T1000 (cell line): Measurements from ENCODE around the gene TMEM14B.
"Not testable (repeated sequence)": the region's sequence is repeated elsewhere in the genome, so short reads cannot be mapped to it uniquely, and the experiment has no call there.

ENCODE experiments used
- DNase-seq: peaks from one replicate; lab custom pipeline; 2025; ENCODE audit warnings: mixed read lengths; lab: John Stamatoyannopoulos, UW

The TMEM14B gene

DNA sequence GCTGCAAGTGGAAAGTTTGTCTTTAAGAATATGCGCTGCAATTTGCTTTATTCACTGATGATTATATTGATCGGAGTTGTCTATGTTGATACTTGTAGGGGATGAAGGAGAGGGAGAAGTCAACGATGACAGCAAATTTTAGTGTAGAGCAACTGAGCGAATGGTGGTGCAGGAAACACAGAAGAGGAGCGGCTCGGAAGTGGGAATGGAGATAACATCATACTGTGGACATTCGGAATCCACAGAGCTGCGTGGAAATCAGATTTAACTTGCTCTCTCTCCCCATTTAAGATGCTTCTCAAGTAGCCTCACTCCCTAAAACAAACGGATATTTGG is 722 bp upstream of the TMEM14B start:
- DNase-seq, result no peak

DNA sequence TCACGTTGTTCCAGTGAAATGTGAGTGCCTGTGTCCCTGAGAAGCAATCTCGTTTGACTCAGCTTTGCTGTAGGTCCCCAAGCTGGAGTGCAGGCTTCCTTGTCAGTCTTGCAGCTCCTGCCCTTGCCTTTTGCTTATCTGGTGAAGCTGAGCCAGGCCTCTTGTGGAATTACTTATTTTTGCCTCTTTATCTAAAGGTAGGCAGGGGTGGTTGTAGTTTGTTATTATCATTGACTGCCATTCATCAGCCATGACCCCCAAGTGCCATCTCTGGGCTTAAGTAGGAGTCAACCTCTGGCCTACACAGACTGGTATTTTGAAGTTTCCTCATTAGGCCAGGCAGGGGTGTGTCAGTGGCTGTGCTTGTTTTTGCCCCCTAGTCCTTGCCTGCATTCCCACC is 2.1 kb downstream of the TMEM14B start:
- no peak for DNase-seq

DNA sequence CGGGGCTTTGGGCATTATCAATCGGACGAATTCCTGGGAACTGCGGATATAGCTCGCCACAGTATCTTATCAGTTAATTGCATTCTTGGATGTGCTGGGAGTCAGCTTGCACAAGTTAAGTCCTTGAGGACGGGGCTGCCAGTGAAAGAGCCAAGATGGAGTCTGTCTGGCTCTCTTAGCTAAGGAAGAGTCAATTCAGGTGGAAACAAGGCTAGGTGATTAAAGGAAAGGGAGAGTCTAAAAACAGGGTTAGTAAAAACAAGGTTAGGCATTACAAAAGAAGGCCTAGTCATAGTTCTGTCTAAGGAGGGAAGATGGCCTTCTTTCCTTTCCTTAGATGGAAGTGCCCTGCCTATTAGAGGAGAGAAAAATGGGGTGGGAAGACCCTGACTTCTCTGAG is 3.0 kb downstream of the TMEM14B start:
- not testable (repeated sequence) for DNase-seq

DNA sequence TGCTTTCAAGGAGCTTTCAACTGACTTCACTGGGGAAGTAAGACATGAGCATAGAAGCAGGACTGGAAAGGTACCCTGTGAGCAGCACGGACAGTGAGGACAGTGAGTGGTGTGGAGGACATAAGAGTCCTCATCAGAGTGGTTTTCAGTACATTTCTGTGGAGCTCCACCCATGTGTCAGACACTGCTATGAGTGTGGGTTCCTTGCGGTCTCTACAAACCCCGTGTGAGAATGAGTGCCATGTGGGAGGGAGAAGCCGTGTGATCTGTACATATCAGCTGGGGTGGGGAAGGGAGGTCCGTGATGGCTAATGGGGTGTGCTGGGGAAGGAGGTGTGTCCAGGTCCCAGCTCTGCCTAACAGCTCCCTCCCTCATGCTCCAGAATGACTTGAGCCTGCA is 4.2 kb downstream of the TMEM14B start:
- not testable (repeated sequence) for DNase-seq

DNA sequence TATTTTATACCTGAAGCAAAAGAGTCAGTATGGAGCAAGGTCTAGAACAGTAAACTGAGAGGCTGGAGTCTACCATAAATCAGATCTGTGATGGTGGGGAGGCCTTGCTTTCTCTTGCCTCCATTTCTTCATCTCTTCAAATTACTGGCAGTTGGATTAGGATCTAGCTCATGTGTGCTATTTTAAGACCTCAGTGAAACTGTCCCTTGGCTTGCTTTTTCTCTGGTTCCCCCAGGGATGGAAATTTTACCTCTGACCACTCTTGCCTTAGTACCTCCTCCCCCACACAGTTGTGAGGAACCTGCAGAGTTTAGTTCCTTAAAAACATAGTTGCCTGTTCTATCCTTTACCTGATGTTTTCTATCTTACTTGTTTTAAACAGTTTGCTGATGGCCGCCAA is 8.5 kb downstream of the TMEM14B start:
- DNase-seq, result no peak

DNA sequence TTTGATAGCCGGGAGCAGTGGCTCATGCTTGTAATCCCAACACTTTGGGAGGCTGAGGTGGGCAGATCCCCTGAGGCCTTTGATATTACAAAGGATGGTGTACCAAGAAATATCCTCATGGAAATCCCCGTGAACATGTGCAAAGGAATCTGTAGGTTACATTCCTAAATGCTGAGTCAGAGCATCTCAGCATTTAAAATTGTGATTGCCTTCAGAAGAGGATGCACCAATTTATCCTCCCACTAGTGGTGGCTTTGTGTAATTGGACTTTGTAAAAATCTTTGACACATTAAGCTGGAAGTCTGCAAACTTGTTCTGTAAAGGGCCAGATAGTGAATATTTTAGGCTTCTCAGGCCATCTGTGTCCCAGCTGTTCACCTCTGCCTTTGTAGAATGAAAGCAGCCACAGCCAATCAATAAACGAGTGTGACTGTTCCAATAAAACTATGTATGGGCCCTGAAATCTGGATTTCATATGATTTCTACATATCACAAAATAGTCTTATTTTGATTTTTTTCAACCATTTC is 11.8 kb downstream of the TMEM14B start:
- peak; percentile 83 for DNase-seq

DNA sequence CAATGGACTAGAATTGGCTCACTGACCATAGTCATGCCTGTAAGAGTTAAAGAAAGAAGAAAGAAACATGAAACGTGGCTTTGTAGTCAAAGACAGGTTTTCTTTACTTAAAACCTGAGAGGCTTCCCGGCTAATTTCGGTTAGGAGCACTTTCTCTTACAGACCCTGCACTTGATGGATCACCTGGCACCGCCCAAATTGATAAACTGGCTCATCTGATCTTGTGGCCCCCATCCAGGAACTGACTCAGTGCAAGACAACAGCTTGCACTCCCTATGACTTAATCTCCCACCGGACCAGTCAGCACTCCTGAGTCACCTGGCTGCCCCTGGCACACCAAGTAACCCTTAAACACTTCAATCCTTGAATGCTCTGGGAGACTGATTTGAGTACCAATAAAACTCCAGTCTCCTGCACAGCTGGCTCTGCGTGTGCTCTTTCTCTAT is 12.3 kb downstream of the TMEM14B start:
- peak; percentile 82 for DNase-seq

DNA sequence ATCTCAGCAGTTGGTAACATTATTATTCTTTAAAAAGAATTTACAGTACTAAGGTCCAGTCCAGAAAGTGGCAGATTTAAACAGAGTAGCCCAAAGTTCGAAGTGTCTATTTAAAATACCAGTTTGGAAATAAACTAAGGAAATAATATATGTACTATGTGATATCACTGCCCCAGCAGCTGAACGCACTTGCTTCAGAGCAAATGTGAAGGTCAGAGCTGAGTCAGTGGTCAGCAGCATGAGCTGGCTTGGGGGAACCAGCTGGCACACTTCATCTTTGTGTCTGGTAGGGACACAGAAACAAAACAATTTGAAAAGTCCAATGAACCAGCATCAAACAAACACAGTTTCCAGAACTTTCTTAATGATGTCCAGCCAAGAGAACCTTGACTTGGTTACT is 15.4 kb downstream of the TMEM14B start:
- no peak for DNase-seq

DNA sequence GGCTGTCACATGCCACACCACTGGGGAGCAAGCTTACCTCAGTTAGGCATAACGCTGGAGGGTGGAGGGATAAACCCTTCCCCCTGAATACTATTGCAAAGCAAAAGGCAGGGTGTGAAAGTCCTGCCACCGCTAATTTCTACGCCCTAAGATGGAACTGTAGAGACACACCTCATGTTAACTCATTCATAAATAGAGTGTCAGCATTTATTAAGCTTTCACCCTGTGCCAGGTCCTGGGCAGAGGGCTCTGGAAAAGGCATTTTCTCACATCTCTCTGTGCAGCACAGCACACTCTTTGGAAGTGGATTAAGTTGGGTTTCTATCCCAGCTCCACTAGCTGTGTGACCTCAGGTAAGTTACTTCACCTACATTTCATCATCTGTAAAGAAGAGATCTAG is 21.8 kb downstream of the TMEM14B start:
- DNase-seq, result no peak

DNA sequence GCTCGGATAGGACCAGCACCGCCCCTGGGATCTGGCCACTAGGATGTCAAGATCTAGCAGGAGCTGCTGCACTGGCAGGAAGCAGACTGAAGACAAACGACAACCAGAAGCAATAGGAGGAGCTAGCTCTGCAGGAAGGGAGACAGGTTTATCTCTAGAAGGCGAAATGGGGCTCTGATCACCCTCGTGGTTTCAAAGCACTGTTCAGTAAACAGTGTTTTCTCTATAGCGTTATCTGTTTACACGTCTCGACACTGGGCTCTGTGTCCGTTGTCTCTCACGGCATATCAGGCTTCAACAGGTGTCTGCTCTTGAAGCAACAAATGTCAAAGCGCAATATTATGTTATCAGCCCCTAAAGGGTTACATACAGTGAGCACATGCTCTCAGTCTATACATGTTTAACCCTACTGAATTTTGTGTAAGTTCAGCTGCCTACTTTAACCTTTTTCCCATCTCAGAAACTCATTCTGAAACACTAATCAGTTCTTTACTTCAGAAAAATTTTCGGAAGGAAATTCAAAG is 23.8 kb downstream of the TMEM14B start:
- DNase-seq, result no peak

DNA sequence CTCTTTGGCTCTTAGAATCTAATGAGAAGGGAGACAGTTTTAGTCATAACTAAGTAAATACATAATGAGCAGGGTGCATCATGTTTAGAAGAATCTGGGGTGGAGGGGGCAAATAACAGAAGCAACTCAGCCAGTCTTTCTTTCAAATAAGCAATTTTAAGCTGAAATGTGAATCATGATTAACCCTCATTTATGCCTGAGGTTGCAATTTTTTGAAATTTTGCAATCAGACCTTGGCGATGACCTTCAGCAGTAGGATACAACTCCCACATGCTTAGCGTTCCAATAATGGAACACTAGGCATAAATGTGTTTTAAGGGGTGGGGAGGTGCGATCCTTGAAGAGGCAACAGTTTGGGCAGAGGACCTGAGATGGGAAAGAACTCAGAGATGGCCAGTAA is 30.6 kb downstream of the TMEM14B start:
- no peak for DNase-seq

DNA sequence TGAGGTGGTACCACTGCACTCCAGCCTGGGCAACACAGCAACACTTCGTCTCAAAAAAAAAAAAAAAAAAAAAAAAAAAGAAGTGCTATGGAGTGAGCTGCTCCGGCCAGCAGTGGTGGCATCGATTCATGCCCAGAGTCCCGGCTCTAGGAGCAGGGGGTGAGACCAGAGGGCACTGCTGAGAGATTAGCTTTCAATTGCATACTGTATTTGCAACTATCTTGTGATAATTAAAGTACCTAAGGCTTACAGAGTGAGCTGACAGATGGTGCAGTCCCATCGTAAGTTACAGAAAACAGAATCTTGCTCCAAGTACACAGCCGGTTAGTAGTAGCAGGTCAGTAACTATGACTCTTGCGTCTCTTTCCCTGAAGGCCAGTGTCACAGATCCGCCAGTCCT is 31.5 kb downstream of the TMEM14B start:
- no peak for DNase-seq

DNA sequence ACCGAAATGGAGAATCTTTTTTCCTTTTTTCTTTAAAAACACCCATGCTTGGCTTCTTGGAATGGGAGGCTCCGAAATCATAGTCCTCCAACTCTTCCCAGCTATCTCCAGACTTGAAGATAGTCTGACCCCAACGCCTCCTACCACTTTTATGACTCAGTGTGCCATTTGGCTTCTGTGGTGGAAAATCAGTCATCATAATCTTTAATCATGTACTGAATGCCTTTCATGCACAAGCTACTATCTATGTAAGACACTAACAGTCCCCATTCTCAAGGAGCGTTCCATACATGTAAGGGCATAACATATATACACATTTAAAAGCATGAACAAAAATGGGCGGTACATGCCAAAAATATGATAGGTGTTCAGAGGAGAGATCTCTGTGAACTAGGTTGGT is 44.1 kb downstream of the TMEM14B start:
- no peak for DNase-seq

DNA sequence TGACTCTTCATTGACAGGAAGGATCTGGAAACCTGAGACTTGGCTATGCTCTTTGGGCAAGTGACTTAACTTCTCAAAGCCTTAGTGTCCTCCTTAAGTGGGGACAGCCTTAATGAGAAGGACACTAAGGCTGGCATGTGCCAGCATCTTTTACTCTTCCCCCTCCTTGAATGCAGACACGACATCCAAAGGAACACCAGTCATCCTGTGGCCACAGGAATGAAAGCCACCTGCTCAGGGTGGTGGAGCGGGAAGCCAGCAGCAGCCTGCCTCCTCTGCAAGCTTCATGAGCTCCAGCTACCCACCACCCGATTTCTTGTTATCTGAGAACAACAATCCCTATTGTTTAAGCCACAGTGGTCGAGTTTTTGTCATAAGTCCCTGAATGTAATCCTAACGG is 44.5 kb downstream of the TMEM14B start:
- DNase-seq, result no peak

DNA sequence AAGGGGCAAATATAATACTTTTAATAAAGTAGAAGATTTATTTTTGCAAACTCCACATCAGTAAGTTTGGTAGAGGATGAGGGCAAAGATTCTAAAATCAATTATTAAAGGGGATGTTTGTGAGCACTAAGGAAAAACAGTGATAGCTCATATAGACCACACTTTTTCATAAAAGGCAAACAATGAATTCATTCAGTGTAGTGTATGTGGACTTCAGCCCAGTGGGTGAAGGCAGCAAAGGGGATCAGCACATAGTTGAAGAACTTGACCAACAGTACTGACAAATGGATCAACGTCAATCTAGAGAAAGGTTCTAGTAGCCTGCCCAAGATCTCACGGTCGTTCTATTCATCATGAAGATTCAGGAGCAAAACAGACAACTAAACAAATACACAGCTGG is 45.4 kb downstream of the TMEM14B start:
- DNase-seq, result no peak

DNA sequence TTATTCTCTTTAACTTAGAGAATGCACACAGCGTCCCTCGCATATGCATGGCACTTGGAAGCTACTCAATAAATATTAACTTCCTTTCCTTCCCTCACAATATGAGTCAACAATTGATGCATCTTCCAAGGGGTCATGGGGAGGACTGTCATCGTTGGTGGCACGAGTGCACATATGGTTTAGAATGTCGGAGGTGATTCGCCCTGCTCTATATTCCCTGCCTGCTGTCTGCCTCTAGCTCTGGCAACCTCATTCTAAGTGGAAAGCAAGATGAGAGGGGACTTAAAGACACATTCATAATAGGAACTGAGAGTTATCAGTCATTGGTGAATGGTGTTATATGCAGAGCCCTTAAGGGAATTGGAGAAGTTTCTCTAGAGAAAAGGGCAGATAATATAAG is 46.1 kb downstream of the TMEM14B start:
- DNase-seq, result no peak

DNA sequence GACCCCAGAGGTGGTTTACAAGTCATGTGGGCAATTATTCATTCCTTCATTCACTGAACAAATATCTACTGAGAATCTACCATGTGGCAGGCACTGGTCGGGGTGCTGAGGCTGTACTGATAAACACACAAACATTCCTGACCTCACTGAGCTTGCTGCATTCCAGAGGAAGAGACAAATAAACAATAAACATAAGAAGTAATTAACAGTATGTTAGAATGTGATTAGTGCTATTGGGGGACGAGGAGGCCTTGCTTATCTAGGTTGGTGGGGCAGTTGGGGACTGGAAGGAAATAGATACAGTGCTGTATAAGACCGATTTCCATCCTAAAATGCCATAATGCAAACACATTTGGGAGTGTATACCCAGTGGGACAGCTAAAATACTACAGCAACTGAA is 46.6 kb downstream of the TMEM14B start:
- DNase-seq, result no peak

DNA sequence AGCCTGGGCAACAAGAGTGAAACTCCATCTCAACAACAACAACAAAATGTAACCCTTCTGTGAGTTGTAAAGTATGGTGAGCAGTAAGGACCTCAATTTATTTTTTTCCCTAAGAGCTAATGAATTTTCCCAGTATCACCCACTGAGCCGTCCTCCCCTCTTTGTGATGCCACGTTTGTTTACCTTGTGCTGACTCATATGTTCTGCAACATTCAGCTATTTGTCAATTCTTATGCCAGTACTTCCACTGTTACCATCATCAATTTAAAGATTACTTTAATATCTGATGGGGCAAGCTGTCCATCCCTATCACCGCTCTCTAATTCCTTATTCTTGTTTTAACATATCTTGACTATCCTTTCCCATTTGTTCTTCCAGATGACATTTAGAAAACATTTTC is 53.2 kb downstream of the TMEM14B start:
- DNase-seq, result no peak

DNA sequence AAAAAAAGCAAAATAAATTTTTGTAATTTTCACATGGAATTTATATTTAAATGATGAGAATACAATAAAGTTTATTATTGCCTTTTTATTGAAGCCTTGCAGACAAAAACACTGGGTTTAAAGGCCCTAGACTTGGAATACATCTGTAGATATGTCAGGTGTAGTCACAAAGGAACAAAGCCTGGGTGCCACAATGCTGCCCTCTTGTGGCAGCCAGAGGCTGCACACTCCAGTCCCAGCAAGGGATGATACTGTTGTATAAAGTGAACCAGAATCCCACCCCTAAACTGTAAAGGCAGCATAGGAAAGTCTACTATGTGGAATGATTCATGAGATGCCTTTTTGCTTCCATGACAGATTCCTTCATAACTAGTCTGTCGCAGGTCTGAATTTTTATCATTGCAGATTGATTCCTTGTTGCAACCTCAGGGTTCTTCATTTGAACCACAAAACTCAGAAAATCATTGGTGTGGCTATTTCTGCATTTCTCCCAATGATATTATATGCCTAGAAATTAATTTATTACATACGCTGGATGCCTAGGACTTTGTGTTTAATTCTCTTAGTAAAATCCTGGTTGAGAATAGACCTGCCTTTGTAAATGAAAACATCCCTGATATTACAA is 53.7 kb downstream of the TMEM14B start:
- peak; percentile 17 for DNase-seq
